GM19239 (cell line): Measurements from ENCODE around the gene MAN2C1.
"Not testable (repeated sequence)": the region's sequence is repeated elsewhere in the genome, so short reads cannot be mapped to it uniquely, and the experiment has no call there.

Source experiments
- DNase-seq: peaks from one replicate; pipeline ENCODE4 v3.0.0; 2011; ENCODE audit warnings: low spot score; ENCODE audit not compliant: insufficient read length
- FAIRE-seq: peaks from 2 replicates; lab custom pipeline; 2011; peaks lifted over from hg19 to GRCh38; lab: Jason Lieb, UNC

MAN2C1 gene

GRCh38 chr15:75348034-75348561 is 20.3 kb downstream of the MAN2C1 start:
- FAIRE-seq (no peak), DNase-seq (no peak)

DNA sequence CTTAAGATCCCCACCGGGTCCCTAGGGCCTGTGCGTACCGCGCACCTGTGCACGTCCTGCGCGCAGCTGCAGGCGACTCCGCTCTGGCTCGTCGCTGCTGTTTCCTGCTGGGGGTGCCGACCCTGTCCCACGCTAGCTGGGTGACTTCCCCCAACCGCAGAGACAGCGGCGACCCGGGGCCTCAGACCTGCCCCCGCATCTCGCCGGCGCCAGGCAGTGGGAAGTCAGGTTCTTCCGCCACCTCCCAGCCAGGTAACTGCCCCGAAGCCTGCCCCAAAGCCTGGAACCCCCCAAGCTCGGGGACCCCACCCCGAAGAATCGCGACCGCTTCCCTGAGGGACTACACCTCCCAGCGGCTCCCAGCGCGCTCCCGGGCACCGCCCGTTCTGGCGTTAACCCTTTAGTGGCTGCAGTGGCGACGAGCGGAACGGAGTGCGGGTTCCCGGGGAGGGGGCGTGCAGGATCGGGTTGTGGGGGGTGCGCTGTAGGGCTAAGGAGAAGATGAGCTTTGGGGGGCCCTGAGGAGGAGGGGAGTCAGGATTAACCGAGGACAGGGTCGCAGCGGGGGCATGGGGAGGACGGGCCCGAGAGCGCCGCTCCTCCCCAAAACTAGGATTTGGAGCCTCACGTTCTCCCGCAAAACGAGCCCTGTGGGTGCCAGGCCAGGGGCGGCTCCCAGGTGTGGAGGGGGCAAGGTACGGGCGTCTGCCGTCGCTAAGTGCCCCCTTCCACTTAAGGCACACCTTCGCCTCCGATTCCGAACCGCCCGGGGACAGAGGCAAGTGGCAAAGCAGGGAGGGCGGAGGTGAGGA is 21.0 kb downstream of the MAN2C1 start:
- DNase-seq (no peak), FAIRE-seq (peak; percentile 56)

GRCh38 chr15:75346796-75347221 is 21.6 kb downstream of the MAN2C1 start, which contains the start of gene NEIL1:
Gene NEIL1, plus strand, starts transcription at chr15:75347039. Its CDS starts 1,867 bp downstream, at chr15:75348906.
- FAIRE-seq = peak; percentile 77
- no peak for DNase-seq

DNA sequence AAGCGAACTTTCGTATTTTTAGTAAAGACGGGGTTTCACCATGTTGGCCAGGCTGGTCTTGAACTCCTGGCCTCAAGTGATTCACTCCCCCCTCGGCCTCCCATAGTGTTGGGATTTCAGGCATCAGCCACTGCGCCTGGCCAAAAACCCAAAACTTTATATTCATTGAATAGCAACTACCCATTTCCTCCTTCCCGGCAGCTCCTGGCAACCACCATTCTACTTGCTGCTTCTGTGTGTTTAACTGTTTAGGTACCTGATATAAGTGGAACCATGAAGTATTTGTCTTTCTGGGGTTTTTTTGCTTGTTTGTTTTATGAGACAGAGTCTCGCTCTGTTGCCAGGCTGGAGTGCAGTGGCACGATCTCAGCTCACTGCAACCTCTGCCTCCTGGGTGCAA is 24.5 kb downstream of the MAN2C1 start:
- FAIRE-seq = not testable (repeated sequence)

GRCh38 chr15:75342221-75342620 is 26.2 kb downstream of the MAN2C1 start:
- FAIRE-seq (no peak), DNase-seq (no peak)

More for the DNA sequence above, 24.5 kb downstream of the MAN2C1 start:
- not testable (repeated sequence) for DNase-seq

DNA sequence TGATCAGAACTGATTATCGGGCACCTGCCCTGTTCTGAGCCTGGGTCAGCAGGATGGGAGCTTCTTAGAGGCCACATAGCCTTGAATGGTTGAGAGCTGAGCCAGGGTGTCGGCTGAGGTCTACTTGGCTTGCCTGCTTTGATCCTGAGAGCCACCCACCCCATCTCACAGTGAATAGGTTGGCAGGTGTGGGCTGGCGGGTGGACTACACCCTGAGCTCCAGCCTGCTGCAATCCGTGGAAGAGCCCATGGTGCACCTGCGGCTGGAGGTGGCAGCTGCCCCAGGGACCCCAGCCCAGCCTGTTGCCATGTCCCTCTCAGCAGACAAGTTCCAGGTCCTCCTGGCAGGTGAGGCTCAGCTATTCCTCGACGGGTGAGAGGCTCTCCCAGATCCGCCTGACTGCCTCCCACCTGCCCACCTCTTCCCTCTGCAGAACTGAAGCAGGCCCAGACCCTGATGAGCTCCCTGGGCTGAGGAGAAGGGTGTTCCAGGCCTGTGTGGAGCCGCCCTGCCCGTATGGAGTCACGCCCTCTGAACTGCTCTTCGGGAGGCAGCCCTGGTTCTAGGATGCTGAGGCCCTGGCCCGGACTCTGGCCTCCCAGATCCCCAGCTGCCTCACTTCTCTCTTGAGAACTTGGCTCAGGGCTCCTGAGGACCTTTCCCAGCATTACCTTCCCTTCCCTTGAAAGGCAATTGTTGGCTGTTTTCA is 28.7 kb downstream of the MAN2C1 start:
- DNase-seq = no peak
- no peak for FAIRE-seq

DNA sequence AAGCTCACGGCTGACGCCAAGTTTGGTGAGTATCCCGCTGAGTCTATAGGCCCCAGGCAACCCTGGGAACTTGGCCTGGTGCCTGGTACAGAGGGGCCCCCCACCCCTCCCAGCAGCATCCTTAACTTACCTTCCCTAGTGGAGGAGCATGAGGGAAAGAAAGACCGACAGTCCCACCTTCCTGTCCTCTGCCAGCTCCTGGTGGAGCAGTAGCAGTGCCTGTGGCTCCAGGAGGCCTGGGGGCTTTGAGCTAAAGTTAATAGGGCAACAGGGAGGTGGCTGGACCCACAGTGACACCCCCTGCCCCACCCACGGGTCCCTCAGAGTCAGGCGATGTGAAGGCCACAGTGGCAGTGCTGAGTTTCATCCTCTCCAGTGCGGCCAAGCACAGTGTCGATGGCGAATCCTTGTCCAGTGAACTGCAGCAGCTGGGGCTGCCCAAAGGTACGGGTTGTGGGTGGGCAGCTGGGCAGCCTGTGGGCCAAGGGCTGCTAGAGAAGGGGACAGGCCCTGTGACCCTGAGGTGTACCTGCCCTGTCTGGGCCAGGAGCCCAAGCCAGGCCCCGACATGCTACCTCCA is 29.7 kb downstream of the MAN2C1 start:
- FAIRE-seq (no peak), DNase-seq (no peak)

GRCh38 chr15:75335705-75336355 is 32.6 kb downstream of the MAN2C1 start, which contains the start of gene COMMD4:
Gene COMMD4, plus strand, starts transcription at chr15:75336063. Its CDS starts 27 bp downstream, at chr15:75336090.
- FAIRE-seq = peak; percentile 88
- no peak for DNase-seq

GRCh38 chr15:75335313-75335704 is 33.1 kb downstream of the MAN2C1 start:
- no peak for DNase-seq
- peak; percentile 66 for FAIRE-seq

DNA sequence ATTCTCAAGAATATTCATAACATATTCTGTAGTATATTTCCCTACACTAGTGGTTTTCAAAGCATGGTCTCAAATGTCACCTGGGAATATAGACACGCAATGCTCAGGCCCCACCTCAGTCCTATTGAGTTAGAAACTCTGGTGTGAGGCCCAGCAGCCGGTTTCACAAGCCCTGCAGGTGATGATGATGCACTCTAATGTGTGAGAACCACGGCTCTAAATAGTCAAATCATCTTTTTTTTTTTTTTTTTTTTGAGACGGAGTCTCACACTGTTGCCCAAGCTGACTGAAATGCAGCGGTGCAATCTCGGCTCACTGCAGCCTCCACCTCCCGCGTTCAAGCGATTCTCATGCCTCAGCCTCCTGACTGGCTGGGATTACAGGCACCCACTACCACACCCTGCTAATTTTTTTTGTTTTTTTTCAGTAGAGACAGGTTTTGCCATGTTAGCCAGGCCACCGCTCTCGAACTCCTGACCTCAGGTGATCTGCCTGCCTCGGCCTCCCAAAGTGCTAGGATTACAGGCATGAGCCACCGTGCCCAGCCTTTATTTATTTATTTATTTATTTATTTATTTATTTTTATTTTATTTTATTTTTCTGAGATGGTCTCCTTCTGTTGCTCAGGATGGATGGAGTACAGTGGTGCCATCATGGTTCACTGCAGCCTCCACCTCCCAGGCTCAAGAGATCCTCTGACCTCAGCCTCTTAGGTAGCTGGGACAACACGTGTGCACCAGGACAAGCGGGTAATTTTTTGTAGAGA is 34.6 kb downstream of the MAN2C1 start:
- not testable (repeated sequence) for DNase-seq, FAIRE-seq

- DNase-seq, FAIRE-seq: not testable (repeated sequence)
These were observed 36.3 kb downstream of the MAN2C1 start for GRCh38 chr15:75332093-75332492.

- no peak for DNase-seq
- no peak for FAIRE-seq
These were observed 38.8 kb downstream of the MAN2C1 start for GRCh38 chr15:75329571-75329970.

DNA sequence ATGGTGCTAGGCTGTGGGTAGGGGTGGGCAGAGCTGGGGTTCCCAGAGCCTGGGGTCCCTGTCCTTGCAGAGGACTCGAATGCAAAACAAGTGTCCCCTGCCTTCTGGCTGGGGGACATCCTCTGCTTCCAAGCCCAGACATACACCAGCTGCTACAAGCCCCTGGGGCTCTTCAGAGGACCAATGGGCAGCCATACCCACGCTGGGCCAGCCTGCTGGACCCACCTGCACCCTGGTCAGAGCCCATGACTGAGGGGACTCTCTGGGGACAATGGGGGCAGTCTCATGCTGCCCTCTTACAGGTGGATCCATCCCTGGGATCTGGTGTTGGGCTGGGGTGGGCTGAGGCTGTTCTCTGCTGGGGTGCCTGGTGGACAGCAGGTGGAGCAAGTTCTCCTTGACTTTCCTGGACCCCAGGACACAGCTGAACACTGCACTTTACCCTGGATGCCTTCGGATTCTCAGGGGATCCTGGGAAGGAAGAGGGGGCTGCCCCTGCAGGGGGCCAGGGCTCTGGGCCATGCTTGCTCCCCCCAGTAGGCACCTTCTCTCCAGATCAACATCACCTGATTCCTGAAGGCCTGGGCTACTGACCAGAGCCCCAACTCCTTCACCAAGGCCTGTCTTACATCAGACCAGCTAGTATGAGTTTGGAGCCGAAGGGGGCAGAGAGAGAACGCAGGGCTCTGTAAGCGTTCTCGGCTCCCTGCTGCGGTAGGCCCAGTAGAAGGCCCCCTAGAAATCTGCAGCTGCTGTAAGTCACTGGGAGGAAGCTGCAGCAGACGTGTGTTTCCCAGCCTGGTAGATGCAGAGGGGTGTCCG is 39.7 kb downstream of the MAN2C1 start:
- FAIRE-seq = no peak

GRCh38 chr15:75327491-75327890 is 40.9 kb downstream of the MAN2C1 start:
- DNase-seq (no peak), FAIRE-seq (no peak)

More for the DNA sequence above, 39.7 kb downstream of the MAN2C1 start:
- no peak for DNase-seq

GRCh38 chr15:75327005-75327404 is 41.4 kb downstream of the MAN2C1 start:
- DNase-seq (no peak), FAIRE-seq (no peak)

DNA sequence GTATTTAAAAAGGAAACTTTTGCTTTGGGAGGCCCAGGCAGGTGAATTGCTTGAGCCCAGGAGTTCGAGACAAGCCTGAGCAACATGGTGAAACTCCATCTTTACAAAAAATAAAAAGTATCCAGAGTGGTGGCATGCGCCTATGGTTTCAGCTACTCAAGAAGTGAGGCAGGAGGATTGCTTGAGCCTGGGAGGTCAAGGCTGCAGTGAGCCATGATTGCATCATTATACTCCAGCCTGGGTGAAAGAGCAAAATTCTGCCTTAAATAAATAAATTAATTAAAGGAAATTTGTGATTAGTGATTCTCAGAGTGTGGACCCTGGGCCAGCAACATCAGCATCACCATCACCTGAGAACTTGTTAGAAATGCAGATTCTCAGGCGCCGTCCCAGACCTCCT is 42.5 kb downstream of the MAN2C1 start:
- FAIRE-seq (no peak), DNase-seq (no peak)

- FAIRE-seq = no peak
These were observed 46.7 kb downstream of the MAN2C1 start for GRCh38 chr15:75321711-75322110.

GRCh38 chr15:75319231-75319897 is 49.0 kb downstream of the MAN2C1 start:
- FAIRE-seq, DNase-seq: not testable (repeated sequence)

More at GRCh38 chr15:75321711-75322110, 46.7 kb downstream of the MAN2C1 start:
- DNase-seq = no peak
